ENCODE results near the gene C19orf25.
A peak's percentile ranks its signal among the peaks of the same experiment; 100 is the strongest.
"Not testable (repeated sequence)": the region's sequence is repeated elsewhere in the genome, so short reads cannot be mapped to it uniquely, and the experiment has no call there.

C19orf25 gene

DNA sequence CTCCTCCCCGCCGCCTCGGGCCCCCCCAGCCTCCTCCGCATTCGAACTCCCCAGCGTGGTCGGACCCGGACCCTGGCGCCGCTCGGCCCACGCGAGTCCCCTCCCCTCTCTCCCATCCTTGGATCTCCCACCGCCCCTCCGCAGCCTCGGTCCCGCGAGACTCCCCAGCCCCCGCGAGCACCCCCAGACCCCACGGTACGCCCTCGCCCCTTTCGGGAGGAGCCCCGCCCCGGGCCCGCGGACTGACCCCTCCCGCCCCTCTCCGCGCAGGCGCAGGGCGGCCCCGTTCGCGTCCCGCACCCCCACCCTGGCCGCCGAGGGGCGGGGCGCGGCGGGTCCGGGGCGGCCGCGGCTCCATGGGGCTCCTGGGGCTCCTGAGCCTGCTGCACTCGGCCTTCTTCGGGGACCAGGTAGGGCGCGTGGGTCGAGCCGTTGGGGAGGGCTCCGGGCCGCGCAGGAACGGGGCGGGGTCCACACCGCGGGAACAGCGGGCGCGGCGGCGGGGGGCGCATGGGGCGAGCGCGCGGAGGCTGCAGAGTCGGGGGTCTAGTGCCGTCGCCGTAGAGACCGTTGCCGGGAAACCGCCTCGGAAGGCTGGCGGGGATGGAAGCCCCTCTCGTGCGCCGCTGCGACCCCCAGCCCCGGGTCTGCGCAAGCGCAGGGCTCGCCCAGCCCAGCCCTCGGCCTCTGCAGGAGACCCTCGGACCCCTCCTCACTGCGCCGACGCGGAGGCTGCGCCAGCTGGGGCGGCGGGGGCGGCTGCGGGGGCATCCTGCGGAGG, 32.9 kb downstream of the C19orf25 start:
- peak; percentile 40 for DNase-seq

DNA sequence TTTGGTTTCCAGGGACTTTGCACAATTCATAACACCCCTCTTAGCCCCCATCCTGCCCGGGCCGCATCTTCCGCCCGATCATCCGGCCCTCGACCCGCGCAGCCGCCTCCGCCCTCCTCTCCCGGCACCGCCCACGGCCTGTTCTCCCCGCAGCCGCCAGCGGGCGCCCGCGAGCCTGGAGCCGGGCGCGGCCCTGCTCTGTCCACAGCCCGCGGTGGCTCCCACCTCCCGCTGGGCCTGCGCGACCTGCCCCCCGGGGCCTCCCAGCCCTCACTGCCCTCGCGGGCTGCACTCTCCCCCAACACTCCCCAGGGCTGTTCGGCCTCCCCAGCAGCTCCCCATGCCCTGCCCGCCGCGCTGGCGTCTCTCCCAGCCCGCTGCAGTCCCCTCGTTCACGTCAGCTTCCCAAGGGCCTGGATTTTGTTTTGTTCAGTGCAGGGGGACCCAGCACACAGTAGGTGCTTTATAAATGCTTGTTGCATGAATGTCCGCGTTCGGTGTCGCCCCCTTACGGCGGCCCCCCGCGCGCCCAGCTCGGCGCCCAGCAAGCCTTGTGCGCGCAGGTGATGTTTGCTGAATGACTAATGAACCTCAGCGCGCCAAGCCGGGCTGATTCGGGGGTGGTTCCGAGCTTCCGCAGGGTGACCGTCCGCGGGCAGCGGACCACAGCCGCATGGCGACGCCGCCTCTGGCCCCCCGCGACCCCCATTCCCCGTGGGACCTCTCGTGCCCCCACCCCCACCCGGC, 33.7 kb downstream of the C19orf25 start:
- peak; percentile 69 for DNase-seq

DNA sequence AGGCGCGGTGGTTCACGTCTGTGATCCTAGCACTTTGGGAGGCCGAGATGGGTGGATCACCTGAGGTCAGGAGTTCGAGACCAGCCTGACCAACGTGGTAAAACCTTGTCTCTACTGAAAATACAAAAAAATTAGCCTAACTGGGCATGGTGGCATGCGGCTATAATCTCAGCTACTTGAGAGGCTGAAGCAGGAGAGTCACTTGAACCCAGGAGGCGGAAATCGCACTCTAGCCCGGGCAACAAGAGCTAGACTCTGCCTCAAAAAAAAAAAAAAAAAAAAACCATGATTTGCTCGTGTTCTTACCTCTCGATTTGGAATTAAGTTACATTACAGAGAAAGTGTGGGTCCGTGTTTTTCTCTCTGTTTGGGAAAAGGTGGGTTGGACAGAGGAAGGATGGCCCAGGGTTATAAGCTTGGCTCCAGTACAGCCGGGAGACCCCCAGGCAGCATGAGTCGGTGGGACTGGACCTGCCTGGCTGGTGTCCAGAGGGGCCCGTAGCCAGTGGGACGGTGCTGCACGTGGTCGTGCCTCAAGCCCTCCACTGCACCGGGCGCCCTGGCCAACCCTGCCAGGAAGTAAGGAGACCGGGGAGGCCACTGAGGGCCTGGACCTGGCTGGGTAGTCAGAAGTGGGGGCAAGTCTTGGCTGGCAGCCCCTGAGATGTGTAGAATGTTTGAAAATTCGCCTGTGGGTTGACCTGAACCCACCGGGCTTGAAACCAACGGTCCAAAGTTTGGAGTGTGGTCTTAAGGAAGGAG, 37.2 kb downstream of the C19orf25 start:
- DNase-seq, result no peak

DNA sequence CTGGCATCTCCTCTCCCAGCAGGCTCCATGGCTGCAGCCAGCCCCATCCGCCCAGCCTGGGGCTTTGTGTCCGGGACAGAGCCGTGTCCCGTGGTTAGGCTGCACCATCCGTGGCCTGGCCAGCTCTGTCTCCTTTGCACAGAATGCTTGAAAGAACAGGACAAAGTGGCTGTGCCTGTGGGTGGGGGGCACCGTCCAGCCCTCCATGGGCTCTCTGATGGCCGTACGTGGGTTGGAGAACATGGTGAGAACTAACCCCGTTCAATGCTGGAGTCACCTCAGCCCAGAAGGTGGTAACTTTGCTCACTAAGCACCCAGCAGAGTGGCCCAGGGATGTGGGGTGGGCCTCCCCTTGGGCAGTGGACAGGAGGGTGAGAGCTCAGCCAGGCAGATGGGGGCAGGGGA, 38.0 kb downstream of the C19orf25 start:
- DNase-seq, result no peak

DNA sequence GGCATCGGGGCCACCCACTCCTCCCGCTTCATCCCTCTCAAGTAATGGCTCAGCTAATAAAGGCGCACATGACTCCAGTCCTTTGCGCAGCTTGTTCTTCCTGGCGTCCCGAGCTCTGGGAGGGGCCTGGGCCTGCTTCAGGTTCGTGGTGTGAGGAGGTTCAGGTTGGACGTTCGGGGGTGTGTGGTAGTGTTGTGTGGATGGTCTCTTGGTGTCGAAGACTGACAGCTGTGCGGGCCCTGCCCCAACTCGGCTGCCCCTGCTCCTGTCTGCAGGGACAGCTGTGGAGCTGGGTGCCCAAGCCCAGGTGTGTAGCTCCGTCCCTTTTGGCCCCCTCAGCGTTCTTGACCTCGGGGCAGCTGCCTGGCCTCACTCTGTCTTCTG, 38.6 kb downstream of the C19orf25 start:
- no peak for DNase-seq

DNA sequence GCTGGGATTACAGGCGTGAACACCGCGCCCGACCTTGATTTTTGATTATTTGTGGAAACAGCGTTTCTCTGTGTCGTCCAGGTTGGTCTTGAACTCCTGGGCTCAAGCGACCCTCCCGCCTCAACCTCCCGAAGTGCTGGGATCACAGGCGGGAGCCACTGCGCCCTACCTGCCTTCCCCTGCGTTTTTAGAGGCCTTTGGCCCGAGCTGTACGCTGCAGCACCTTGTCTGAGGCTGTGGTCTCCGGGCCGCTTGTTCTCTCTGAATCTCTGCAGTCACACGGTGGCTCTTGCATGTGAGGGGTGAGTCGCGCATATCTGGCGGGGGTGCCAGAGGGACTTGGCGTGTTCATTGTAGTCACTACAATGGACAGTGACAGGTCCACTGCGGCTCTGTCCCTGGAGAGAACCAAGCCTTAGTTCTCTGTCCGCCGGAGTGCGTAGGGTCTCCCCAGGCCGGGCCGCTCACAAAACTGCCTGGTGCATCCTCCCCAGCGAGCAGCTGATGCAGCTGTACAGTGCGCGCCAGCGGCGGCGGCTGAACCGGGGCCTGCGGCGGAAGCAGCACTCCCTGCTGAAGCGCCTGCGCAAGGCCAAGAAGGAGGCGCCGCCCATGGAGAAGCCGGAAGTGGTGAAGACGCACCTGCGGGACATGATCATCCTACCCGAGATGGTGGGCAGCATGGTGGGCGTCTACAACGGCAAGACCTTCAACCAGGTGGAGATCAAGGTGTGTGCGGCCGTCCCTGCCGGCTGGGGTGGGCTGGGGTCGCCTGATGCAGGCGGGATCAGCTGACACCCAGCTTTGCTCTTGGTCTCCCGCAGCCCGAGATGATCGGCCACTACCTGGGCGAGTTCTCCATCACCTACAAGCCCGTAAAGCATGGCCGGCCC, 39.2 kb downstream of the C19orf25 start:
- not testable (repeated sequence) for DNase-seq

DNA sequence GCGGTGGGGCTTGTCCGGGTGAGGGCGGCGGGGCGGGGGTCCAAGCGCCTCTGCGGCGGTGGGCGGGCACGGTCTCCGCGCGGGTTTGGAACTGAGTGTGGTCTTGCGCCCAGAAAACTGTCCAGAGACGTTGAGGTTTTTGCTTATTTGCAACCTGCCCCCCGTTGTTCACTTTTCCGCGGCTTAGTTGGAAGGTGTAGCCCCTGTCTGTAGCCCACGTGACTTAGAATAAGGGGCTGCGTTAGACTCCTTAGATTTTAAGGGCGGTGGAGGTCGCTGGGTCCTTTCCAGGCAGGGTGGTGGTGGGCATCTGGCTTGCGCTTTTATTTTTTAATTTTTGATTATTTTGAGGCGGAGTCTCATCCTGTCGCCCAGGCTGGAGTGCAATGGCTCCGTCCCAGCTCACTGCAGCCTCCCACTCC, 40.1 kb downstream of the C19orf25 start:
- no peak for DNase-seq

DNA sequence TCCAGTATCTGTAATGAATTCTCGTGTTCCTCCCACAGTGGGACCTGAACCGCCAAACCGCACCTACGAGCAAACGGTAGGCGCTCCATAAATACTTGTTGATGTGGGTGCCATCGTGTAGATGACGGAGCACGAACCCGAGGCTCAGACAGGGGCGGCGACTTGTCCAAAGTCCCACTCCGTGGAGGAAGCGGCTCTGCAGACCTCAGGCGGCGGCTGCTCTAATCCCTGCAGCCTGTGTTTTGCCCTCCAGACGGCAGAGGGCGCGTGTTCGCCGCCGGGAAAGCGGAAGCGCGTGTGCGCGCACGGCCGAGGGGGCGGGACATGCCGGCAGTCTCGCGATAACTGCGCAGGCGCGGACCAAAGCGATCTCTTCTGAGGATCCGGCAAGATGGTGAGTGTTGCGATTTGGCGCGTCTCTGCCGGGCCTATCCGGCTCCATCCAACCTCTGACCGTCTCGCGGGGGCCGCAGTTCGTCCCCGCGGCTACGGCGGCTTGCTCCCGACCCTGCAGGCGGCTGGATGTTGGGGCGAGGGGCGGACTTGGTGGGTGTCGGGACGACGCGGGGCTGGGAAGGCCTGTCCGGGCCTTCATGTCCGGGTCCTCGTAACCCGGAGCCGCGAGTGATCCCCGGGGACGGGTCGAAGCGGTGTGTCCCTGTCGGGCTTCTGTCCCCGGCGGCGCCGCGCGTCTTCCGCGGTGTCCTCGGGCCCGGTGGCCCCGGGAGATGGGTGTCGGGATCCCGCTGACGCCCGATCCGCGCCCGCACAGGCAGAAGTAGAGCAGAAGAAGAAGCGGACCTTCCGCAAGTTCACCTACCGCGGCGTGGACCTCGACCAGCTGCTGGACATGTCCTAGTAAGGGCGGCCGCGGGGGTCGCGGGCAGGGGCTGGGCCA, 40.7 kb downstream of the C19orf25 start, which contains the start of gene RPS15:
Gene RPS15 (plus strand): TSS at position 362 of the 898 bp plus-strand sequence. CDS start 30 bp downstream, at position 392.
- DNase-seq, result peak; percentile 94

DNA sequence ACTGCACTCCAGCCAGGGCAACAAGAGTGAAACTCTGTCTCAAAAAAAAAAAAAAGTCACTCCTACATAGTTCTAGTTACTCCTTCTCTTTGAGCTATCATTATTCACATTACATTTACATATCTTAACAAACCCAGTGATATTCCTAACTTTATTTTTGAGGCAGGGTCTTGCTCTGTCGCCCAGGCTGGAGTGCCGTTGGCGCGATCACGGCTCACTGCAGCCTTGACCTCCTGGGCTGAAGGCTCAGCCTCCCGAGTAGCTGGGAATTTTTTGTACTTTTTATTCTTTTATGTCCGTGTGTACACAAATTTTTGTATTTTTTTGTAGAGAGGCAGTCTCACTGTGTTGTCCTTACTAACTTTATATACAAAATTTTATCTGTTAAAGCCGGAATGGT, 41.4 kb downstream of the C19orf25 start:
- DNase-seq, result no peak

DNA sequence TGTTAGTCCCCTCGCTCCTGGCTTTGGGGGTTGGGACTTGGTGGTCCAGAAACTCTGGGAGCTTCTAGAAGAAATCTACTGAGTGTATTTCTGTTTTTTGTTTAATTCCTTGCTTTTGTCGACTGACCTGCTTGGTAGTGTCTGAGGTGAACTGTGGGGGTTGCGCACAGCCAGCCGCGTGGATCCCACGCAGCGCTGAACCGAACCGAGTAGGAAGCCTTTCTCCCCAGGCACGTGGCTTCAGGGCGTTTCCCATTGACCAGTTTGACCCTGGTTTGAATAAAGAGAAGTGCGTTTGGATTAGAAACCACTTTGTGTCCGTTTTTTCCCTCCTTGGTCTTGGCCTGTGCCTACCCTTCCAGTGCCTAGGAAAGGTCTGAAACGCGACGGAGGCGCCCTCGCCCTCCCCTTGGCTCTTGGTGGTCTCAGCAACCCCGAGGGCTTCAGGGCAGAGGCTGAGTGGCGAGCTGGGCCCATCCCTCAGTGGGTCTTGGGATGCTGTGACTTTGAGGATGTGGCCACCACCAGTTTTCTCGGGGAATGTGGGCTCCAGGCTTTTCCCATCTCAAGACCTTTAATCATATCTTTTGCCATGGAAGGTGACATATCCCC, 43.5 kb downstream of the C19orf25 start:
- no peak for DNase-seq

DNA sequence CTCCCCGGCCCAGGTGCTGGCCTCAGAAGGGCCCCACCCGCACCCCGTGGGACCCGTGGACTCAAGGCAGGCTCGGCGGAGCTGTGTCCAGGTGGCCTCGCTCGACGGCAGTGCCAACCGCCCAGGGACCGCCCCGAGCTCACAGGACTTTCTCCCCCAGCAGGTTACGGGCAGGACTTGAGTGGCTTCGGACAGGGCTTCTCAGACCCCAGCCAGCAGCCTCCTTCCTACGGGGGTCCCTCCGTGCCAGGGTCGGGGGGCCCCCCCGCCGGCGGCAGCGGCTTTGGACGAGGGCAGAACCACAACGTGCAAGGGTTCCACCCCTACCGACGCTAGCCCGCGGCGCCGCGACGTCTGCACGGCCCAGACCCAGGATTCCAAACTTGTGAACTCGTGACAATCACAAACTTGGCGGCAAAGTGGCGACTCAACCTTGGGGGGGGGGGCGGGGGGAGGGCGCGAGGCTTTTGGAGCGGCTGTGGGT, 44.4 kb downstream of the C19orf25 start:
- no peak for DNase-seq

DNA sequence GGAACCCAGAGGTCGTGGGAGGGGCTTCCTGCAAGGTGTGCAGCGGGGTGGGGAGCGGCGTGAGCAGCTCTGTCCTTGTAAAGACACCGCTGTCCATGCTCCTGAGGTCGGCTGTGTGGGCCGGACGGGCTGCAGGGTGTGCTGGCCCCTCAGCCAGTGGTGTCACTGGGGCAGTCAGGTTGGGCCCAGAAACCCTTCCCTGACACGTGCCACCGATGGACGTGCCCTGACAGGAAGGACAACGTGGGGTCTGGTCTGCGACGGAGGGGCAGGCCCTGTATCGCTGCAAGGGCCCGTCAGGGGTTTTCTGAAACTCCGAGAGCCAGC, 45.0 kb downstream of the C19orf25 start:
- DNase-seq, result no peak

DNA sequence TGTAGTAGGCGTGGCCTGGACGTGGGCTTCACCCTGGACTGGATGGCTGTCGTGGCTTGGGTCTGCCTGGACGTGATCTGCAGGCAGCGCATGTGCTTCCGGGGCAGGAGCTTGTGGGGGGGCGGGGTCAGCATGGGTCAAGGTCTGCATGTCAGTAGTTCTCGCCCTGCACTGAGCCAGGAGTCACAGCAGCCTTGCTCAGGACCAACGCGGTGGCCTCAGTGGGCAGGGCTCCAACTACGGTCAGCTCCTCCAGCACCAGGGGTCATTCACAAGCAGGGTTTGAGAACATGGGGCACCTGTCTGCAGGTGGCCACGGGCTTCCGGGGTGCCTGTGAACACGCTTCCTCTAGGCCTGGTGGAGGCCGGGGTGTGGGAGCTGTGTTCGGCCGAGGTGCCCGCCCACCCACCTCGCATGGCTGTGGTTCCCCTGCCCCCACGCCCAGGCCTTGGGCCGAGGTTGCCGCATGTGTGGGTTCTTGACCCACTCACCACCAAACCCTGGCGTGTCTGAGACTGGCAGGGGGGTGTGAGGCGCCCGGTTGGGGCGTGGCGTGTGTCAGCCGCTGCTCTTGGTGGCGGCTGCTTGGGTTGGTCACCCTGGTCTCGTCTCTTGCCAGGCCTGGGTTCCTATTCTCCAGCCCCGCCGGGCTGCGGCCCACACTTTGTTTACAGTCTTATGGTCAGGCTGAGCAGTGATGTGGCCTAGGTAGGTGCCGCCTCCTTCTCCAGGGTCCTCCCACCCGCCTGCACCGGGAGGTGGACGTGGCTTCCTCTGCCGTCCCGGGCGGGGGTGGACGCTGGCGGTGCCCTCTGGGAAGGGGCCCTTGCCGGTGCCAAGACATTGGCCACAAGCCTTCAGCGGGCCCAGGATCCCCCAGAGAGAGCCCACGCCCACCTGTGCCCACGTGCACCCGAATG, 45.6 kb downstream of the C19orf25 start:
- no peak for DNase-seq

DNA sequence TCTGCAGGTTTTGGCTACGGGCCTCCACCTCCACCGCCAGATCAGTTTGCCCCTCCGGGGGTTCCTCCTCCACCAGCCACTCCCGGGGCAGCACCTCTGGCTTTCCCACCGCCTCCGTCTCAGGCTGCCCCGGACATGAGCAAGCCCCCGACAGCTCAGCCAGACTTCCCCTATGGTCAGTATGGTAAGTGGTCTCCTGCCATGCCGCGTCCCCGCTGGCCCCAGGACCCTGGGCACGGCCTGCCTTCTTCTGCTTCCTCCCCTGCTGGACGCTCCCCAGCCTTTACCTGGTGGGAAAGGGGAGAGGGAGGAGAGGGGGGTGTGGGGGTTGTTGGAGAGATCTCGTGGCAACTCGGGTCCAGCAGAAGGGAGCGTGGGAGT, 46.5 kb downstream of the C19orf25 start:
- no peak for DNase-seq

DNA sequence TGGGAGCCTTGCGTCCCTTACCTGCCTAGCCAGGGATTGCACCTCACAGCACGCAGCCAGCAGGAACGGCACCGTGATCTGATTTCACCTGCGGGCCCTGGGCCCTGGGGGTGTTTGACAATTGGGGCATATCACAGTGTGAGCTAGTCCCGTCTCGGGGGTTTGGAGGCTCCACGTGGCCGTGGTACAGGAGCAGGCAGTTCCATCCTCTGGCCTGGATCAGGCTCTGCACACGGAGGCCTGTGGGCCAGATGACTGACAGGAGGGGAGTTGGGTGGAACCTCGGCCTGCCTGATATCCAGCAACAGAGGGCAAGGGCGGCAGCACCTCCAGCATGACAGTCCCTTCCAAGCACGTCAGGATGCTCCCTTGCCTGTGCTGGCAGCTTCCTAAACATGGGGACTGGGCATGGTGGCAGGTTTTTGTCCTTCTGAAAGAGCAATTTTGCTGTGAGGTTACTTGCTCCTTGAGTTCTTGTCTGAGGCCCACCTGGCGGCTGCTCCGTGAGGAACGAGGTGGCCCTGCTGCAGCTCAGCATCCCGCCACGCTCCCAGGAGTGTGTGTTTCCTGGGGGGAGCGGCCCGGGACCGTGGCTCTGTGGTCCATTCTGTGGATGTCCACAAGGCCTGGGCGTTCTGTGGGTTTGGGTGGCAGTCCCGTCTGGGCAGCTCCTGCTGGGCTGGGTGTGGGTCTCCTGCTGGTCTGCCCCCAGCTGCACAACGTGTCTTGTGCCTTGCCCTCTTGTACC, 47.1 kb downstream of the C19orf25 start:
- DNase-seq, result no peak

DNA sequence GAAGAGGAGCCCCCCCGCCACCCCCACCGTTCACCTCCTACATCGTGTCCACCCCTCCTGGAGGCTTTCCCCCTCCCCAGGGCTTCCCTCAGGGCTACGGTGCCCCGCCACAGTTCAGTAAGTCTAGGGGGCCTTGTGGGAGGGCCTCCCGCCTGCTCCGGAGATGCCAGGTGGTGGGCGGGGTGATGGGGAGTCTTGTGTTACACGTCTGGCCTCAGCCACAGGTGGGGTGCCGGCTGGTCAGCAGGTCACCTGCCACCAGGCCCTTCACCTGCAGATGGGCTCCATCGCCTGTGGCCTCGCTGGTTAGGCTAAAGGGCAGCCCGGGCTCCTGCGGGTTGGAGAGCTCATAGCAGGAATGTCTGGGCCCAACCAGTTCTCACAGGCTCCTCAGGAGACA, 48.8 kb downstream of the C19orf25 start:
- no peak for DNase-seq

DNA sequence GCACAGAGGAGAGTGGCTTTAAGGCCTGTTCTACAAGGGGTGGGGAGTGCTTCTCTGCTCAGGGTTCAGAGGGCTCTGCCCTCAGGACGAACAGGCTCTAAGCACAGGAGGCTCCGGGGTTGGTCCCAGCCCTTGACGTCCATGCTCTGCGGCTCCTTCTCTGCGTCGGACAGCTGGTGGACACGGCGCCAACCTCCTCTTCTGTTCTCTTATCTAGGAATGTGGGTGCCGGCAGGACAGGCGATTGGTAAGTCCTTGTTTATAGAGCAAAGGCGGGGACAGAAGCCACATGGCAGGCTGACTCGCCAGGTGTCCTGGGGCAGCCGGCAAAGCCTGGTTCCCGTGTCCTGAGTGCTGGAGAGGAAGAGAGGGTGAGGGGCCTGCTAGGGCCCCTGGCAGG, 49.3 kb downstream of the C19orf25 start:
- DNase-seq, result no peak

DNA sequence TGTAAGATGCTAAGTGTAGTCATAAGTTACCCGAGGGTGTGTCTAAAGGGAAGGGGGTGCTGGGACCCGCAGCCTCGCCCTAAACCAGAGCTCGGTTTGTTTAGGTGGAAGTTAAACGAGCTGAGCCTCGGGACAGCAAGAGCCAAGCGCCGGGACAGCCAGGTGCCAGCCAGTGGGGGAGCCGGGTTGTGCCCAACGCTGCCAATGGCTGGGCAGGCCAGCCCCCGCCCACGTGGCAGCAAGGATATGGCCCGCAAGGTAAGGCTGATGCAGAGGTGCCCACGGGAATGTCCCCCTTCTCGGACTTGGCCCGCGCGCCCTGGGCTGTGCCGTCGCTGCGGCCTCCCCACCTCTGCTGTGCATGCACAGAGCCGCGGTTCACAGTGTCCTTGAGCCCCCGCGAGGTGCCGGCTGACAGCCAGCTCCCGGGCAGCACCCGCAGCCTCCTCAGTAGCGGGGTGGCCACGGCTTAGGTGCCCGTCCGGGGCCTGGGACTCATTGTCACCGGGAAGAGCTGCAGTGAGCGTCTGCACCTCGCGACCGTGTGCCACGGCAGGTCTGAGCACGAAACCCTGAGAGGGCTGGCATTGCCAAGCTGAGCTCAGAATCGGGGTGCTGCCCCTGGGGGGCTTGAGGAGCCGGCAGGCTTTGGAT, 50.1 kb downstream of the C19orf25 start:
- DNase-seq, result no peak
